TTC549 (cell line): ENCODE measurements around the gene TRIM43.
"Not testable (repeated sequence)": the region's sequence is repeated elsewhere in the genome, so short reads cannot be mapped to it uniquely, and the experiment has no call there.

Source experiments
- FAIRE-seq: peaks from 2 replicates; lab custom pipeline; 2012; peaks lifted over from hg19 to GRCh38; lab: Jason Lieb, UNC

TRIM43 gene

DNA sequence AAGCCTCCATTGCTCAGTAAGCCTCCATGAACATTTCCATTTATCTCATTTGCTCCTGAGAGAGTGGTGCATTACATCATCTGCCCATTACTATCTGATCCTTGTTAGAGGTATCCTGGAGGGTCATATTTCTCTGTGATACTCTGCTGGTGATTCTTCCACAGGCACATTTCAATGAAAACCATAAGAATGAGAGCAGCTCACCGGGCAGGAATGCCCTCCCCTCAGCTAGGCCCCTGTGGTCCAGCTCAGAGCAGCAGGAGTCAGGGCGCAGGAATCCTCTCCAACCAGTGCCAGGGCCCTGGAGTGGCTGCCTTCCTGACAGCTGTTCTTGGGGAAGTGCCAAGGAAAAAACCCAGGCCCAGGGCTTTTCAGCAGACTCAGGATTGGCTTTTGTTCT, 50.0 kb downstream of the TRIM43 start:
- FAIRE-seq, result not testable (repeated sequence)

DNA sequence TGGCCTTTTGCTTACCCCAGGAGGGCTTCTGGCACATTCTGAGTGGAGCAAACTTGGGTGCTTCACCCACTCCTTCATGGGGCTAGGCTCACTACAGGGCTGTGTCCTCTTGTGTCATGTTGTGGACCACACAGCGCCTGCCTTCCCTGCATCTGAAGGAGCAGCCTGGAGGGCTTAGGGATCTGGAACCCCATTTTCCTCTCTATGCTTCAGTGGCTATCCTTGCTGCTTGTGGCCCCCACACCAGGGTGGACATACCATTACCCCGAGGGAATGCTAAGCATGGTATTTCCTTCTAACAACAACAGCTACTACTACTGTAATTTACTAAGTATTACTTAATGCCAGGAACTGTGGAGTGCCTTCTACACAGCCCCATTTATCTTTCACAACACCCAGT, 50.6 kb downstream of the TRIM43 start:
- FAIRE-seq, result not testable (repeated sequence)

DNA sequence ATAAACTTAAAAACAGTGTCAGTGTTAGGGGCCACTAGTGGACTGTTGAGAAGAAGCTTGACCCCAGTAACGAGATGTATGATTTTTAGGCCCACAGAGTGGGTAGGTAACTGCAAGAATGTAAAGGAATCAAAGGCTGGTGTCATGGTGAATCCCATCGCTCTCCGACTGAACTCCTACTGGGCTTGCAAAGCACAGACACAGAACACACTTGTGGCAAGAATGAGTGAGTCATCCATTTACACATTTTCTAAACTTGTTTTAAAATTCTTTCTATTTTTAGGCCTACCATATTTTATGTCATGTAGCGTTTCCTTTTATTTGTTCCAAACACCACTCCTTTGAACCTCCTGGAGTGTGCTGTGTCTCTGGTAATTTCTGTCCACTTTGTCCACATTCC, 51.1 kb downstream of the TRIM43 start:
- not testable (repeated sequence) for FAIRE-seq

DNA sequence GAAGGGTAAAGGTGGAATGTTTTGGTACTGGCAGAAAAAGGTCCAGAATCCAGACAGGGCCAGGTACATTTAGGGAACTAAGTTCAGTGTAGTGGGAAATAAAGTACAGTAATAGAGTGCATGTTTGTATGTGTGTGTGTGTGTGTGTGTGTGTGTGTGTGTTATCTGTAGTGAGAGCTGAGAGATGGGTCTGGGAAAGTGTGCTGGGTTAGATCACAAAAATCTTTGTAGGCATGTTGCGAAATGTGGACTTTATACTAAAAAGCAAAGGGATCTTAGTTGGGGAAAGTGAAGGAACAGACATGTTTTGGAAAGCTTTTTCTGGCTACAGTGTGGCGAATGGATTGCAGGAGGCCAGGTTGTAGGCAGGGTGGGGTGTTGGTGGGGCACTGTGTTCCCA, 53.5 kb downstream of the TRIM43 start:
- FAIRE-seq, result not testable (repeated sequence)

DNA sequence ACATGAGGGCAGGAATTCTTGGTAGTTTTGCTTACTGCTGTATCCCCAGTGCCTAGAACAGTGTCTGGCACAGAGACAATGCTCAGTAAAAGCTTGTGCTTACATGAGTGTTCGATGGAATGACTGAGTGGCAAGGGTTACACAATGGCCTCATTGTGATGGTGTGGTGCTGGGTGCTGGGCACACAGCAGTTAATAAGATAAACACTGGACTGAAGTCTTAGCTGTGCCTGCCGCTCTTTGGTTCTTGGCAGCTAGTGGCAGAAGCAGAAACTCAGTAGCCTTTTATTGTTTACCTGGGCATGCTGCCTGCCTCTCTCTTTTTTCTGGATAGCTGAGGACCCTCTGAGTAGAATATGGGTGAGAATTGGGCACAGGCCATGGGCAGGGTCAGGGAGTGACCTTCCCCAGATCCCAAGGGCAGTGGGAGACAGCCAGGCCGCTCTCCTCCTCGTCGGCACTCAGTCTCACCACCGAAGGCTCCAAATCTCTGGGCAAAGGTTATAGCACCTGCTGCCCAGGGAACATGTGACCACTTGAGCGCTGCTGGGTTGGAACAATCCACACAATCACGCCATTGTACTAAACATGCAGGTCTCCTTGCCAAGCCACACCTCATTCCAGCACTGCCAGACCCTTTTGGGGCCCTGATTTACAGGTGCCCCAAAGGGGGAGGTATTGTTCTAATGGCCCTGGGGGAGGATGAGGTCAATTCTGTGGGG, 54.6 kb downstream of the TRIM43 start:
- not testable (repeated sequence) for FAIRE-seq

DNA sequence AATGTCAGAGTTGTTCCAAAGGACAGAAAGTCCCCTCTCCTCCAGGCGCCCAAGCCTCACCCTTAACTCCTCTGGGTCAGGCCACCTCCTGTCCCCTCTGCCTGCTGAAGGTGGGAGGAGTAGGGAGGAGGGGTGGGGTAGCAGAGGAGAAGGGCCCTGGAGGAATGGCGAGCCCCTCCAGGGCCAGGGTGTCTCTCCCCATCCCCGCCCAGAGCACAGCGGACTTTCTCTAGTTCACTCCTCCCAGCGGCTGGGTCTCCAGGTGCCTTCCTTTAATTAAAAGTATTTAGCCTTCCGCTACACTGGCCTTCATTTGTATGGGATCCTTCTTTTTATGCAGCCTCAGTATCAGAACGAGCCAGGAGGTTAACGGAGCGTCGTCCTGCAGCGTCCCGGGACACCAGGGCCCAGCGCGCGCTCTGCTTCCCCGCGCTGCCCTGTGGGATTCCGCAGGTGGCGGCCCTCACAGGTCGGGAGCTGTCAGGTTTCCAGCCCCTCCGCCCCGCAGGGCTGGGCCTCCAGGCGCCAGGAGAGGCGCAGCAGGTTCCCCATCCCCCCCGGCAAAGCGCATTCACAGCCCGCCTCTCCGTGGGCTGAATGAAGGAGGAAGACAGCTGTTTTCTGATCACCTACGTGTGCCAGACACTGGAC, 57.2 kb downstream of the TRIM43 start:
- FAIRE-seq, result not testable (repeated sequence)
